Heart left ventricle (tissue), 13 donors: Measurements from ENCODE around the gene ATP1A1.

Experiments used
- POLR2A ChIP-seq, 2 donors: fragments of 450-650 bp; IDR thresholded peaks; one replicate each; pipeline ENCODE4 v1.6.1; 2017; ENCODE audit warnings: antibody characterized with exemption in 2 of 2, mild to moderate bottlenecking in 2 of 2, moderate library complexity in 2 of 2
- TF ChIP-seq, protein P1 (sequence below), 12 donors: fragments of 200-600 bp; sonication (generic) in 4 of 12; IDR thresholded peaks; one replicate each; pipeline versions ENCODE4 v1.5.0 to v1.8.0; 2018 to 2022; ENCODE audit warnings: antibody characterized with exemption in 12 of 12, mild to moderate bottlenecking in 5 of 12
- donor health status: ischemic (EF 13 %, LVEDD 7.1; RV severe dilation, severe dysfunction).
- donor health status: DM: no; HTN: yes; CAD: no.
- donor health status: DM: no; HTN: no; CAD: no.
- donor health status: ischemic (EF 25% LVEDD 6.9; RV normal size, moderate dysfunction).
- donor health status: ischemic (EF 25% LVEDD 5.7; RV mildly dilated, moderate dysfunction).
- donor health status: ischemic (EF 35%, LVEDD 5.7; RV mildly dilated, moderate dysfunction).
- donor health status: nonischemic (EF 11% LVEDD 7.7; RV severe dilation, severe dysfunction).
- donor health status: DM: yes; HTN: yes; CAD: no.
- donor health status: PGD.
- donor health status: ischemic (EF 29% LVEDD 5.4; RV normal size, mild dysfunction).
- donor health status: nonischemic (EF 23%, LVEDD 6.1; RV moderate dilation, normal function).

DNA sequence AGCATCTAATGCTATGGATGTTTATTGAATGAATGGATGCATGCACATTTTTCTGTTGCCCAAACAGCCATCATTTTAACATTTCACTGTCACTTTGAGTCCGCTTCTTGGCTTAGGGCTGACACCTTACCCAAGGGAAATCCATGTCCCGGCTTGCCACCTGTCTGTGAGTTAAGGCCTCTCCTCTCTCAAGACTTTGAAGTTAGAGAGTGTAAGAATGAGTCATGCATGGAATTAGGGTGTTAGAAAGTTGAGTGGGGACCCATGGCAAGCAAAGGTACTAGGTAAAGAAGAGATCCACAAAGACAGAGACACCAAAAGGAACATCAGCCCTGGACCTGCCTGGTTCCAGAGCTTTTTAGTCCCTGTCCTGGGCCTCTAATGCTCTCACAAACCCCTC is 35.1 kb downstream of the ATP1A1 start:
- TF ChIP-seq, protein P1, sequence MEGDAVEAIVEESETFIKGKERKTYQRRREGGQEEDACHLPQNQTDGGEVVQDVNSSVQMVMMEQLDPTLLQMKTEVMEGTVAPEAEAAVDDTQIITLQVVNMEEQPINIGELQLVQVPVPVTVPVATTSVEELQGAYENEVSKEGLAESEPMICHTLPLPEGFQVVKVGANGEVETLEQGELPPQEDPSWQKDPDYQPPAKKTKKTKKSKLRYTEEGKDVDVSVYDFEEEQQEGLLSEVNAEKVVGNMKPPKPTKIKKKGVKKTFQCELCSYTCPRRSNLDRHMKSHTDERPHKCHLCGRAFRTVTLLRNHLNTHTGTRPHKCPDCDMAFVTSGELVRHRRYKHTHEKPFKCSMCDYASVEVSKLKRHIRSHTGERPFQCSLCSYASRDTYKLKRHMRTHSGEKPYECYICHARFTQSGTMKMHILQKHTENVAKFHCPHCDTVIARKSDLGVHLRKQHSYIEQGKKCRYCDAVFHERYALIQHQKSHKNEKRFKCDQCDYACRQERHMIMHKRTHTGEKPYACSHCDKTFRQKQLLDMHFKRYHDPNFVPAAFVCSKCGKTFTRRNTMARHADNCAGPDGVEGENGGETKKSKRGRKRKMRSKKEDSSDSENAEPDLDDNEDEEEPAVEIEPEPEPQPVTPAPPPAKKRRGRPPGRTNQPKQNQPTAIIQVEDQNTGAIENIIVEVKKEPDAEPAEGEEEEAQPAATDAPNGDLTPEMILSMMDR (IDR thresholded peaks at IDR 0.05), result no peak
- no peak for TF ChIP-seq POLR2A (IDR thresholded peaks at IDR 0.05)
